HG03066 (cell line): Measurements from ENCODE around the gene CLCN2.
A peak's percentile ranks its signal among the peaks of the same experiment; 100 is the strongest.

Experiments used
- ATAC-seq: cut with Tn5 transposase; IDR thresholded peaks from one replicate; pipeline ENCODE4 v1.9.1; 2021; ENCODE audit warnings: low read depth; ENCODE audit not compliant: unreplicated experiment

CLCN2 gene

GRCh38 chr3:184300378-184300720 is 61.1 kb downstream of the CLCN2 start:
- ATAC-seq = no peak

DNA sequence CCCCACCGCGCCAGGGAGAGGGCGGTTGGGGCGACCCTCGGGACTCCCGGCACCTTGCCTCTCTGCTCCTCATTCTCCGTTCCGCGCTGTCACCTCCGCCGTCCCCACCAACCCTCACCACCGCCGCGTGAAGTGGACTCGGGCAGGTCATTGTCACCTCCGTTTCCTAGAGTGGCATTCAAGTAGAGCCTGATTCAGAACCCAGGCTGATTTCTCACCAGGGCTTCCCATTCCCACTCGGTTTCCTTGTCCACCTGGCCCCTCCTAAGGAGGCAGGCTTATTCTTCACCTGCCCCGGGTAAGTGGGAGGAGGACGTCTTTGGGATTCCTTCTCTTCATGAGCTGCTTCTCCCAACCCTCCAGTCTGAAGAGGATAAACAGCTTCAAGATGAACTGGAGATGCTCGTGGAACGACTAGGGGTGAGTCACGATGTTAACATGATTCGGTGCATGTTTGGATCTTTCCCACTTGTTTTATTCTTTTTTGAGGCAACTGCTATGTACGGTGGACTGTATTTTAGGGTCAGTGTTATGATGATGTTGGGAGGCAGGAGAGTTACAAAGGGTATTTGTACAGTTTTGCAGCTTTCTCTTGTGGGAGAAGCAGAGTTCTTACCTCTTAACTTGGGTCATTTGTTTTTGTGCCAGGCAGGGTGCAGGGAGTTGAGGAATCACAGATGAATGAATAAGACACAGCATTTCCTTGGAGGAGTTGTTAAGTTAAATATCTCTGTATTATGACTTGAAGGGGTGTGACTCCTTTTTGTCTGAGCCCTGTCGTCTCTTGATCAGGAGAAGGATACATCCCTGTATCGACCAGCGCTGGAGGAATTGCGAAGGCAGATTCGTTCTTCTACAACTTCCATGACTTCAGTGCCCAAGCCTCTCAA is 61.7 kb downstream of the CLCN2 start:
- ATAC-seq = no peak

GRCh38 chr3:184298759-184299487 is 62.5 kb downstream of the CLCN2 start, which contains the start of gene PSMD2:
PSMD2 (plus strand) TSS chr3:184299241; CDS start chr3:184299267, 26 bp downstream.
- ATAC-seq = peak; percentile 95

- no peak for ATAC-seq
Observed at GRCh38 chr3:184296616-184297015, 64.8 kb downstream of the CLCN2 start.
